Measurements from ENCODE around the gene MACROD1. TPM values are rescaled to one million over a fixed set of nuclear protein-coding genes. Genes with fewer than 3 reads are reported as not detected.

MACROD1 gene
- polyA plus RNA-seq, 1 donor (not counting 4 experiments of a cell fraction or from before 2014, with no cell fraction given), result 4.6 TPM

- no peak for DNase-seq (ENCODE audit: low read depth, low spot score)
- dilution Hi-C loops (cut with MboI; ENCODE audit: extremely low pct_ligation_motif_present, low sequenced_read_pairs), result no loop called here
- TF ChIP-seq, protein P1, sequence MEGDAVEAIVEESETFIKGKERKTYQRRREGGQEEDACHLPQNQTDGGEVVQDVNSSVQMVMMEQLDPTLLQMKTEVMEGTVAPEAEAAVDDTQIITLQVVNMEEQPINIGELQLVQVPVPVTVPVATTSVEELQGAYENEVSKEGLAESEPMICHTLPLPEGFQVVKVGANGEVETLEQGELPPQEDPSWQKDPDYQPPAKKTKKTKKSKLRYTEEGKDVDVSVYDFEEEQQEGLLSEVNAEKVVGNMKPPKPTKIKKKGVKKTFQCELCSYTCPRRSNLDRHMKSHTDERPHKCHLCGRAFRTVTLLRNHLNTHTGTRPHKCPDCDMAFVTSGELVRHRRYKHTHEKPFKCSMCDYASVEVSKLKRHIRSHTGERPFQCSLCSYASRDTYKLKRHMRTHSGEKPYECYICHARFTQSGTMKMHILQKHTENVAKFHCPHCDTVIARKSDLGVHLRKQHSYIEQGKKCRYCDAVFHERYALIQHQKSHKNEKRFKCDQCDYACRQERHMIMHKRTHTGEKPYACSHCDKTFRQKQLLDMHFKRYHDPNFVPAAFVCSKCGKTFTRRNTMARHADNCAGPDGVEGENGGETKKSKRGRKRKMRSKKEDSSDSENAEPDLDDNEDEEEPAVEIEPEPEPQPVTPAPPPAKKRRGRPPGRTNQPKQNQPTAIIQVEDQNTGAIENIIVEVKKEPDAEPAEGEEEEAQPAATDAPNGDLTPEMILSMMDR (optimal IDR thresholded peaks at IDR 0.05 in 1 of 3, IDR thresholded peaks at IDR 0.05 in 1 of 3, conservative IDR thresholded peaks at IDR 0.05 in 1 of 3; ENCODE audit: extremely low read depth in 1 of 3, insufficient read depth in 2 of 3, low read length in 3 of 3), result no peak
- no peak for TF ChIP-seq EZH2 (IDR thresholded peaks at IDR 0.05; ENCODE audit: low read length)
Measured at GRCh38 chr11:64140082-64140481, 25.8 kb downstream of the MACROD1 start.

DNA sequence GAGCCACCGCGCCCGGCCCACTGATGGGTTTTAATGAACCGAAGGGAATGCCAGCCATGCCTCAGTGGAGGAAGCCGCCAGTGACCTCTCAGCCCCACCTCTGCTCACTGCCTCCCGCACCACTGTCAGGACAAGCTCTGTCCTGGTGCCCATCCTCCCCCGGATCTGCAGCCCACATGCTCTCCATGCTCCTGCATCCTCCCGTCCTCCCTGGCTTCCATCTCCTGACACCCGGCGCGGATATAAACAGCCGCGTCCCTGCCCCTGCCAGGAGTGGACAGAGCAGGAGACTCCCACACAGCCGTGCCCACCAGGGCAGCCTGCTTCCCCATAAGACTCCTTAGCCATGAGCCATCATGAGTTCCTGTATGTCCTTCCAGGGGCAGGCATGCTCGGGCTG, 26.9 kb downstream of the MACROD1 start:
- no peak overlapping the region for H3K9ac ChIP-seq (ENCODE audit: control insufficient read depth, extremely low read depth, insufficient read depth, low read length)
- H3K36me3 ChIP-seq (ENCODE audit: control insufficient read depth in 2 of 2, extremely low read depth in 1 of 2, insufficient read depth in 2 of 2, low read length in 2 of 2), result no peaks in the 10 kb centered on the region
- H3K4me2 ChIP-seq (ENCODE audit: control insufficient read depth, extremely low read depth, insufficient read depth, low read depth, low read length), result no peak overlapping the region
- H3K27me3 ChIP-seq (ENCODE audit: control insufficient read depth, extremely low read depth, insufficient read depth, low read length), result peaks cover 5% of the 10 kb centered on the region
- no peak for TF ChIP-seq EZH2 (IDR thresholded peaks at IDR 0.05; ENCODE audit: low read length)
- TF ChIP-seq, protein P1 (optimal IDR thresholded peaks at IDR 0.05 in 1 of 3, IDR thresholded peaks at IDR 0.05 in 1 of 3, conservative IDR thresholded peaks at IDR 0.05 in 1 of 3; ENCODE audit: extremely low read depth in 1 of 3, insufficient read depth in 2 of 3, low read length in 3 of 3), result no peak
- no peak for DNase-seq (ENCODE audit: low read depth, low spot score)
- H3K27ac ChIP-seq (ENCODE audit: control insufficient read depth, insufficient read depth, low read length), result no peak overlapping the region
- H3K9me3 ChIP-seq (ENCODE audit: control insufficient read depth, low read depth, low read length), result no peaks in the 10 kb centered on the region
- H3K79me2 ChIP-seq (ENCODE audit: control insufficient read depth, insufficient read depth, low read length), result no peaks in the 10 kb centered on the region
- H3K4me1 ChIP-seq (ENCODE audit: control insufficient read depth, extremely low read depth, insufficient read depth, low read length), result no peaks in the 10 kb centered on the region
- FAIRE-seq, result no peak
- dilution Hi-C loops (cut with MboI; ENCODE audit: extremely low pct_ligation_motif_present, low sequenced_read_pairs), result loop anchor here (10.0 kb wide), 1 partner anchor 134 kb away; no protein-coding TSS in a partner anchor
- H4K20me1 ChIP-seq (ENCODE audit: control insufficient read depth, extremely low read depth, insufficient read depth, low read length), result peaks cover 6% of the 10 kb centered on the region
- H3K4me3 ChIP-seq (ENCODE audit: control insufficient read depth in 2 of 3, extremely low read depth in 1 of 3, insufficient read depth in 2 of 3, low read depth in 1 of 3, low read length in 3 of 3), result no peak overlapping the region
- H3K9me1 ChIP-seq (ENCODE audit: control insufficient read depth, extremely low read depth, insufficient read depth, low read length), result no peaks in the 10 kb centered on the region
- H2AFZ ChIP-seq (ENCODE audit: control insufficient read depth, low read length), result no peak overlapping the region

More at GRCh38 chr11:64140082-64140481, 25.8 kb downstream of the MACROD1 start:
- Histone ChIP-seq H3K4me1 (ENCODE audit: control insufficient read depth, extremely low read depth, insufficient read depth, low read length) (no peaks in the 10 kb centered on the region), H3K9me1 (ENCODE audit: control insufficient read depth, extremely low read depth, insufficient read depth, low read length) (no peaks in the 10 kb centered on the region), H3K4me2 (ENCODE audit: control insufficient read depth, extremely low read depth, insufficient read depth, low read depth, low read length) (no peak overlapping the region), H3K27ac (ENCODE audit: control insufficient read depth, insufficient read depth, low read length) (no peak overlapping the region), H3K36me3 (ENCODE audit: control insufficient read depth in 2 of 2, extremely low read depth in 1 of 2, insufficient read depth in 2 of 2, low read length in 2 of 2) (no peaks in the 10 kb centered on the region), H3K4me3 (ENCODE audit: control insufficient read depth in 2 of 3, extremely low read depth in 1 of 3, insufficient read depth in 2 of 3, low read depth in 1 of 3, low read length in 3 of 3) (no peak overlapping the region), H3K9me3 (ENCODE audit: control insufficient read depth, low read depth, low read length) (no peaks in the 10 kb centered on the region), H3K9ac (ENCODE audit: control insufficient read depth, extremely low read depth, insufficient read depth, low read length) (no peak overlapping the region), H3K27me3 (ENCODE audit: control insufficient read depth, extremely low read depth, insufficient read depth, low read length) (no peaks in the 10 kb centered on the region), H3K79me2 (ENCODE audit: control insufficient read depth, insufficient read depth, low read length) (no peaks in the 10 kb centered on the region), H2AFZ (ENCODE audit: control insufficient read depth, low read length) (no peak overlapping the region), H4K20me1 (ENCODE audit: control insufficient read depth, extremely low read depth, insufficient read depth, low read length) (no peaks in the 10 kb centered on the region)
- FAIRE-seq, result no peak

Data from keratinocyte (primary cell).